HepG2 (cell line): ENCODE results near the gene PFKP. TPM values are rescaled to one million over a fixed set of nuclear protein-coding genes. Genes with fewer than 3 reads are reported as not detected.

Experiments
- ATAC-seq: fragments of 200-7000 bp; cut with Tn5 transposase; 3 replicates; pipeline ENCODE4 v1.9.1; 2020; ENCODE audit warnings: mild to moderate bottlenecking, moderate library complexity
- BruUV-seq: library from RNA; stranded (reverse); fragments of 400-500 nt; replicated peaks from 2 replicates; lab custom pipeline; 2021; lab: Mats Ljungman, UMichigan
- CTCF ChIA-PET: fragments of 300-600 bp; formaldehyde crosslinking; extraction: SDS; loops from one replicate; lab custom pipeline; 2021; ENCODE audit warnings: low total read pairs, inconsistent platforms, low intra/inter-chr PET ratio; lab: Yijun Ruan, JAX
- POLR2A ChIA-PET: fragments of 350-600 bp; sonication (Branson Sonifier 250); formaldehyde crosslinking; loops from one replicate; lab custom pipeline; 2020; ENCODE audit warnings: antibody characterized with exemption, inconsistent platforms; lab: Yijun Ruan, JAX
- DNase-seq: peaks from one replicate; pipeline ENCODE4 v3.0.0-alpha.2; 2015; ENCODE audit warnings: low spot score
- FAIRE-seq: peaks from 3 replicates; lab custom pipeline; 2011; peaks lifted over from hg19 to GRCh38; lab: Jason Lieb, UNC
- H2AFZ ChIP-seq: one replicate; pipeline ENCODE4 v1.6.1; 2011; ENCODE audit warnings: low read length, inconsistent platforms
- H3K27ac ChIP-seq: fragments of 300-600 bp; 3 replicates; pipeline ENCODE4 v1.8.0; 2011; ENCODE audit warnings: mixed run types, mild to moderate bottlenecking, mixed read lengths, low read length, inconsistent platforms; ENCODE audit not compliant: insufficient read depth; ENCODE audit errors: extremely low read length
- H3K27me3 ChIP-seq, 2 experiments: fragments of 200-600 bp in 1 of 2; 2 replicates in 1 of 2; 3 replicates in 1 of 2; pipeline versions ENCODE4 v1.6.0 to v1.8.0; 2011; ENCODE audit warnings: low read length in 2 of 2, mild to moderate bottlenecking in 2 of 2, moderate library complexity in 2 of 2, inconsistent platforms in 1 of 2; ENCODE audit not compliant: insufficient read depth in 2 of 2, control insufficient read depth in 1 of 2
- H3K36me3 ChIP-seq, 2 experiments: fragments of 200-600 bp in 1 of 2; replicated peaks in 1 of 2; 2 replicates in 1 of 2; 3 replicates in 1 of 2; pipeline versions ENCODE4 v1.5.1 to v1.8.0; 2011; ENCODE audit warnings: low read length in 2 of 2, inconsistent platforms in 1 of 2; ENCODE audit not compliant: insufficient read depth in 2 of 2, control insufficient read depth in 1 of 2
- H3K4me1 ChIP-seq: 2 replicates; pipeline ENCODE4 v1.5.1; 2012; ENCODE audit warnings: low read length, inconsistent platforms; ENCODE audit not compliant: insufficient read depth
- H3K4me2 ChIP-seq: 2 replicates; pipeline ENCODE4 v1.6.0; 2011; ENCODE audit warnings: low read depth, low read length, inconsistent platforms
- H3K4me3 ChIP-seq, 3 experiments: fragments of 200-600 bp in 1 of 3; sonication (generic), shearing (Covaris generic) in 1 of 3; replicated peaks in 1 of 3; 2 replicates each; pipeline ENCODE4 v1.5.1; 2011 to 2016; ENCODE audit warnings: low read length in 3 of 3, inconsistent platforms in 2 of 3, low read depth in 2 of 3, mild to moderate bottlenecking in 2 of 3, control low read depth in 1 of 3, mixed read lengths in 1 of 3; ENCODE audit not compliant: insufficient read depth in 1 of 3
- H3K79me2 ChIP-seq: one replicate; pipeline ENCODE4 v1.6.1; 2011; ENCODE audit warnings: low read length, inconsistent platforms; ENCODE audit not compliant: insufficient read depth
- H3K9ac ChIP-seq: 2 replicates; pipeline ENCODE4 v1.6.0; 2011; ENCODE audit warnings: mild to moderate bottlenecking, low read depth, low read length, inconsistent platforms; ENCODE audit not compliant: insufficient read depth
- H3K9me3 ChIP-seq: 2 replicates; pipeline ENCODE4 v1.5.1; 2012; ENCODE audit warnings: mild to moderate bottlenecking, low read length
- H4K20me1 ChIP-seq: 2 replicates; pipeline ENCODE4 v1.6.0; 2011; ENCODE audit warnings: inconsistent platforms, mild to moderate bottlenecking, low read length, moderate library complexity; ENCODE audit not compliant: insufficient read depth
- CHD4 ChIP-seq: fragments of 200-600 bp; sonication (generic); IDR thresholded peaks from 2 replicates; pipeline ENCODE4 v1.7.0; 2017; ENCODE audit warnings: mild to moderate bottlenecking, low read length, borderline replicate concordance
- GABPB1 ChIP-seq: IDR thresholded peaks from 2 replicates; pipeline ENCODE4 v1.6.1; 2016; ENCODE audit warnings: mild to moderate bottlenecking, missing genetic modification reagents, moderate library complexity, missing compliant biosample characterization
- HES4 ChIP-seq: sonication (generic); formaldehyde crosslinking; IDR thresholded peaks from 2 replicates; pipeline ENCODE4 v1.9.0; 2021; ENCODE audit warnings: mild to moderate bottlenecking, missing genetic modification reagents, borderline replicate concordance
- HNF4A ChIP-seq: sonication (generic); formaldehyde crosslinking; IDR thresholded peaks from 2 replicates; pipeline ENCODE4 v1.4.0; 2020; ENCODE audit warnings: missing genetic modification reagents
- MED13 ChIP-seq: sonication (generic); formaldehyde crosslinking; IDR thresholded peaks from 2 replicates; pipeline ENCODE4 v1.5.0; 2020; ENCODE audit warnings: missing genetic modification reagents
- NFKBIZ ChIP-seq: IDR thresholded peaks from 2 replicates; pipeline ENCODE4 v1.6.1; 2018; ENCODE audit warnings: missing genetic modification reagents, missing compliant biosample characterization
- SIN3A ChIP-seq: IDR thresholded peaks from 2 replicates; pipeline ENCODE4 v1.6.1; 2011; ENCODE audit warnings: low read depth, mild to moderate bottlenecking, control low read depth, low read length, borderline replicate concordance
- SRF ChIP-seq: IDR thresholded peaks from 2 replicates; pipeline ENCODE4 v1.6.1; 2011; ENCODE audit warnings: mild to moderate bottlenecking, low read depth, low read length, moderate library complexity
- SYNCRIP ChIP-seq: fragments of 200-400 bp; formaldehyde crosslinking; IDR thresholded peaks from 2 replicates; pipeline ENCODE4 v1.6.1; 2018; ENCODE audit warnings: mild to moderate bottlenecking, low read depth, low read length; ENCODE audit not compliant: insufficient read depth
- TSC22D2 ChIP-seq: sonication (generic); formaldehyde crosslinking; IDR thresholded peaks from 2 replicates; pipeline ENCODE4 v1.5.1; 2020; ENCODE audit warnings: missing genetic modification reagents, mild to moderate bottlenecking, borderline replicate concordance
- ZFAT ChIP-seq: sonication (generic); formaldehyde crosslinking; conservative IDR thresholded peaks from 2 replicates; pipeline ENCODE4 v1.8.1; 2023; ENCODE audit warnings: missing genetic modification reagents, inconsistent platforms
- ZNF343 ChIP-seq: sonication (generic); formaldehyde crosslinking; IDR thresholded peaks from 2 replicates; pipeline ENCODE4 v1.4.0; 2020; ENCODE audit warnings: mild to moderate bottlenecking, missing genetic modification reagents
- ZNF775 ChIP-seq: sonication (generic); formaldehyde crosslinking; IDR thresholded peaks from 2 replicates; pipeline ENCODE4 v1.4.0; 2020; ENCODE audit warnings: missing genetic modification reagents, mild to moderate bottlenecking, moderate library complexity, borderline replicate concordance
- WGBS: methylation state at CpG from one replicate; pipeline ENCODE4 v1.1.6; 2017; ENCODE audit warnings: low lambda C conversion rate; 5-methylcytosine and 5-hydroxymethylcytosine counted together
- in situ Hi-C: cut with HindIII; loops from 2 replicates; pipeline ENCODE4 v1.10.0; 2017; ENCODE audit warnings: low pct_unique_long_range_greater_than_20kb; ENCODE audit not compliant: extremely low pct_ligation_motif_present
- intact Hi-C: fragments of 100-400 bp; cut with micrococcal nuclease; formaldehyde crosslinking; loops from one replicate; pipeline ENCODE4 v1.10.0; 2022; ENCODE audit not compliant: unreplicated experiment
- polyA plus RNA-seq, 8 experiments: library from polyadenylated mRNA; depleted of rRNA in 3 of 8; stranded (reverse) in 7 of 8; unstranded in 1 of 8; fragments of >200 nt; fragmentation: Illumina TruSeq in 4 of 8; extraction: Trizol in 4 of 8; gene quantifications; 2 replicates each; pipeline versions ENCODE4 v1.2.1 to v1.2.3, GENCODE V29; 2011 to 2016; ENCODE audit warnings: low read depth in 4 of 8, missing spikeins in 1 of 8, mixed read lengths in 1 of 8; ENCODE audit not compliant: insufficient read depth in 1 of 8
- total RNA-seq, 5 experiments: library from RNA; depleted of rRNA; stranded (reverse); fragments of >200 nt; fragmentation: Illumina TruSeq; extraction: Trizol; gene quantifications; 2 replicates each; pipeline ENCODE4 v1.2.3, GENCODE V29; 2016; ENCODE audit warnings: low read depth in 1 of 5

The PFKP gene
- total and polyA plus RNA-seq, 2 of the 13 experiments (the other 11 are each of a cell fraction or from before 2014, with no cell fraction given): 0.80 to 2.4 TPM

DNA sequence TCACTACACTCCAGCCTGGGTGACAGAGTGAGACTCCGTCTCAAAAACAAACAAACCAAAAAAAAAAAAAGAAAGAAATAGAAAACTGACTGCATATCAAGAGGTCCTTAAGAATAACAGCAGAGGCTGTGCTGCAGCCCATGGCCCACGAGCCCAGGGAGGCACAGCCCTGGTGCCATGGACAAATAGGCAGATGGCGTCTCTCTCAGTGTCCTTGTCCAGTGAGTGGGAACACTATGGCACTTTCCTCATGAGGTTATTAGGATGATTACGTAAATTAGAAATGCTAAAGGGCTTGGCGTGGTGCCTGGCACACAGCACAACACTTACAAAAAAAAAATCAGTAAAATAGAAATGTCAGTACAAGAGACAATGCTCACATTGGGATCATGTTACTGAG, 33.4 kb upstream of the PFKP start (continued):
- TF ChIP-seq CHD4 (no peak), SIN3A (no peak), HNF4A (CRISPR knock-in tag) (no peak)

DNA sequence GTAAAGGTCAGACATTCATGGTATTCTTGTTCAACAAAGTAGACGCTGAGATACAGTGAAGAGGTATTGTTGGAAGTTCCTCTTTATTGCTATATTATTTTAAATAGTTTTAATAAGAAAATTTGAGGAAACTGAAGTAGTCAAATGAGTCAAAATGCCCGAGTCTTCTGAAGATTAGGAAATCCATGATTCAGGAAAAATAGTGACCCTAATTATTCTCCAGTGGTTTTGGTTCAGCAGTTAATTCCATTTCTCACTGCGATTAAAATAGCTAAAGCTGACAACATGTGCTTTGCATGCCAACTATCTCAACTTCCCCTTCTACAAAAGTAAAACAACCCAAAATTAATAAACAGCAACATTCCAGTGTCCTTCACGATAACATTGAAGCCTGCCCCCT, 32.7 kb upstream of the PFKP start:
- in situ Hi-C loops: no loop called here
- Histone ChIP-seq H3K27me3 (peaks cover 0 to under 1% of the 10 kb centered on the region in 2 experiments; a peak in 1 of 5 replicates), H3K27ac (no peak overlapping the region)
- 17% methylated on average over 4 of the region's 4 CpGs for WGBS
- POLR2A ChIA-PET: no interaction called here
- ATAC-seq: no peak
- TF ChIP-seq ZNF775: no peak
- TF ChIP-seq, all 625 proteins: peak for 0
- H2AFZ ChIP-seq: no peak overlapping the region
- CTCF ChIA-PET: no interaction called here
- H3K9me3 ChIP-seq: no peaks in the 10 kb centered on the region
- no peaks in the 10 kb centered on the region for H3K36me3 ChIP-seq
- DNase-seq: no peak
- FAIRE-seq: no peak
- intact Hi-C loops: loop anchor here (5.0 kb wide), 1 partner anchor 1222 kb away; no protein-coding TSS in a partner anchor
- H3K4me3 ChIP-seq: no peak overlapping the region
- H3K4me2 ChIP-seq: no peak overlapping the region
- no peak overlapping the region for H3K9ac ChIP-seq
- no TSS peak for BruUV-seq
- no peaks in the 10 kb centered on the region for H3K79me2 ChIP-seq
- H4K20me1 ChIP-seq: no peaks in the 10 kb centered on the region
- H3K4me1 ChIP-seq: no peaks in the 10 kb centered on the region

DNA sequence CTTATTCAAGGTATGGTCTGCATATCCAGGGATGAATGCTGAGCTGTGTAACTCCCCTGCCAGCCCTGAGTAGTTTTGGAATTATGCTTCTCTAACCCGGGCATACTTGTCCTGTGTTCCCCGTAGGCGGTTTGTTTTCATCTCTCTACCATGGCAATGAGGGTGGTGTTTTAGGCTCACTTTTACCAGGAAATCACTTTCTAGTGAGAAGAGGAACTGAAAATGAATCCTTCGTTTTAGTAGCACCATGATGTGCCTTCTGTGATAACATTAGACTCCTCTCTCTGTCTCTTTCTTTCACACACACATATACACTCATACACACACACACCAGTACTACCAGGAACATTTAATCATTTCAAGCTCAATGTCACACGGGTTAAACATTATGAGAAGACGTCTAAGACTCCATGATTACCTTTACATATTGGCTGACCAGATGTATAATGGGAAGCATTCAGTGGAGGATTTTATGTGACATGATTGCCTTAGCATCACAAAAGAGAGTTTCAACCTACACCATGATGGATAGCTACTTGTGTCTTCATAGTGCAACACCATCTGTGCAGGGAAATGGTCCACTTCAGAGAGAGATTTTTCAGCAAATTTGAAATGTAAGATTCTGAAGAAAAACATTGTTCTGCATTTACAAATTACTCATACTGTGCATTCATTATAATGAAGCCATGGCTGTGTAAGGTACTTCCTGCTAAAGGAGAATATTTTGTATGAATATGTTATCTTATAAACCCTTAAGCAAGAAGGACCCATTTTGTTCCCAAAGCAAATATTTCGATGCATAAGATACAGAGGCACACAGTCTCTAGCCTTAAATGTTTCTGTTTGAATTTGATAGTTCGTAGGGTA, 31.0 kb upstream of the PFKP start:
- no peaks in the 10 kb centered on the region for H3K9me3 ChIP-seq
- H3K4me1 ChIP-seq: no peaks in the 10 kb centered on the region
- no peaks in the 10 kb centered on the region for H4K20me1 ChIP-seq
- BruUV-seq: no TSS peak
- no peak overlapping the region for H3K9ac ChIP-seq
- intact Hi-C loops (loop anchor here (5.0 kb wide), 1 partner anchor 1224 kb away; no protein-coding TSS in a partner anchor), in situ Hi-C loops (no loop called here)
- WGBS: 9% methylated on average over 8 of the region's 8 CpGs
- H3K4me3 ChIP-seq: no peak overlapping the region
- H2AFZ ChIP-seq: no peak overlapping the region
- CTCF ChIA-PET: no interaction called here
- H3K36me3 ChIP-seq: no peaks in the 10 kb centered on the region
- no peaks in the 10 kb centered on the region; a peak in 1 of 5 replicates for H3K27me3 ChIP-seq
- H3K27ac ChIP-seq: no peak overlapping the region
- DNase-seq: no peak
- H3K79me2 ChIP-seq: no peaks in the 10 kb centered on the region
- FAIRE-seq: no peak
- no peak for ATAC-seq
- H3K4me2 ChIP-seq: no peak overlapping the region
- POLR2A ChIA-PET: no interaction called here
- TF ChIP-seq TSC22D2: no peak
- TF ChIP-seq SYNCRIP: no peak
- TF ChIP-seq ZFAT (CRISPR knock-in tag): no peak
- no peak for TF ChIP-seq ZNF343 (CRISPR knock-in tag)
- no peak for TF ChIP-seq GABPB1 (CRISPR knock-in tag)
- no peak for TF ChIP-seq HES4 (CRISPR knock-in tag)
- no peak for TF ChIP-seq NFKBIZ (CRISPR knock-in tag)
- TF ChIP-seq SRF: no peak
- TF ChIP-seq MED13 (CRISPR knock-in tag): no peak
